Fibroblast of villous mesenchyme (primary cell): ENCODE data around the gene LONRF2. TPM values are rescaled to one million over a fixed set of nuclear protein-coding genes. Genes with fewer than 3 reads are reported as not detected.

Experiments used
- DNase-seq: peaks from one replicate; pipeline ENCODE4 v3.0.0-alpha.2; 2010; ENCODE audit warnings: low read depth
- H3K4me3 ChIP-seq: 2 replicates; pipeline ENCODE4 v1.5.1; 2011; ENCODE audit warnings: low read depth, mild to moderate bottlenecking, low read length
- total RNA-seq: library from RNA; depleted of rRNA; stranded (reverse); fragments of >200 nt; gene quantifications from 2 replicates; pipeline ENCODE4 v1.2.3, GENCODE V29; 2012
- TF ChIP-seq, protein P1 (sequence below): IDR thresholded peaks from 2 replicates; pipeline ENCODE4 v1.5.1; 2012; ENCODE audit warnings: low read depth, mild to moderate bottlenecking, low read length; ENCODE audit not compliant: insufficient read depth

The LONRF2 gene
- total RNA-seq, 1 donor, result 1.3 TPM

GRCh38 chr2:100276716-100277115 lies 45.6 kb downstream of the LONRF2 start:
- no peak overlapping the region for H3K4me3 ChIP-seq
- TF ChIP-seq, protein P1, sequence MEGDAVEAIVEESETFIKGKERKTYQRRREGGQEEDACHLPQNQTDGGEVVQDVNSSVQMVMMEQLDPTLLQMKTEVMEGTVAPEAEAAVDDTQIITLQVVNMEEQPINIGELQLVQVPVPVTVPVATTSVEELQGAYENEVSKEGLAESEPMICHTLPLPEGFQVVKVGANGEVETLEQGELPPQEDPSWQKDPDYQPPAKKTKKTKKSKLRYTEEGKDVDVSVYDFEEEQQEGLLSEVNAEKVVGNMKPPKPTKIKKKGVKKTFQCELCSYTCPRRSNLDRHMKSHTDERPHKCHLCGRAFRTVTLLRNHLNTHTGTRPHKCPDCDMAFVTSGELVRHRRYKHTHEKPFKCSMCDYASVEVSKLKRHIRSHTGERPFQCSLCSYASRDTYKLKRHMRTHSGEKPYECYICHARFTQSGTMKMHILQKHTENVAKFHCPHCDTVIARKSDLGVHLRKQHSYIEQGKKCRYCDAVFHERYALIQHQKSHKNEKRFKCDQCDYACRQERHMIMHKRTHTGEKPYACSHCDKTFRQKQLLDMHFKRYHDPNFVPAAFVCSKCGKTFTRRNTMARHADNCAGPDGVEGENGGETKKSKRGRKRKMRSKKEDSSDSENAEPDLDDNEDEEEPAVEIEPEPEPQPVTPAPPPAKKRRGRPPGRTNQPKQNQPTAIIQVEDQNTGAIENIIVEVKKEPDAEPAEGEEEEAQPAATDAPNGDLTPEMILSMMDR, result no peak
- DNase-seq, result no peak

DNA sequence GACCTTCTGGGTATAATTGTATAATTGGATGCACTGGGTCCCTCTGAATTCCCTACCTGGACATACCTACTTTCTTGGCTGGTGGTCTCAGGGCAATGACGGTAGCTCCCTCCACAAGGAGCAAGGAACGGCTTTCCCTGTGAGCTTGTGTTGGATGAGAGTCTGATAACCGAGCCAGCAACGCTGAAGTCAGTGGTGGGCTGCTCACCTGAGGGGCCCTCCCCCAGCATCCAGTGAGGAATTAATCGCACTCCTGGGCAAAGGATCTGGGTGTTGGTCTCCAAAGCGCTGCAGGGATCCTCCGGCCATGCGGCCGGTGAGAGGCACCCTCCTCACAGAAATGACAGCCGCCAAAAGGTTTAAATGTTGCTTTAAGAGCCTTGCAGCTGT lies 47.1 kb downstream of the LONRF2 start:
- DNase-seq, result no peak
- TF ChIP-seq, protein P1, result no peak
- H3K4me3 ChIP-seq, result no peak overlapping the region

- TF ChIP-seq, protein P1, result no peak
- DNase-seq, result no peak
- no peak overlapping the region for H3K4me3 ChIP-seq
Measured at GRCh38 chr2:100274566-100275199, 47.6 kb downstream of the LONRF2 start.

- no peak for DNase-seq
- TF ChIP-seq, protein P1, result no peak
- no peak overlapping the region for H3K4me3 ChIP-seq
Measured at GRCh38 chr2:100274076-100274475, 48.2 kb downstream of the LONRF2 start.

DNA sequence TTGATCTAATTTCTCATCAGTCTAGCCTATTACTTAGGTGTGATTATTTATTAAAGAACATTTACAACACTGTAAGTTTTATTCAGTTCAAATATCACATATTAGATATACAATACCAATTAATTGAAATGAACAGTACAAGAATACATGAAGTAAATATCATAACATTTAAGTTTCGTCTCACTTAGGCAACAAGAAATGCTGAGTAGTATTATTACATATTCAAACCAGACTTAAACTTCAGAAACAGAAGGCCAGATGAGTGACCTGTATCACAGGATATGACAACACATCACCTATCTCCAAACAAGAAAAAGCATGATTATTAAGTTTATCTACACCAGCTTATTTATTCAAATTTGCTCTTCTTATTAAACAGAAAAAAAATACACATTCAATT lies 48.9 kb downstream of the LONRF2 start:
- TF ChIP-seq, protein P1, result no peak
- no peak overlapping the region for H3K4me3 ChIP-seq
- no peak for DNase-seq

- TF ChIP-seq, protein P1, result no peak
- H3K4me3 ChIP-seq, result no peak overlapping the region
- peak; percentile 10 for DNase-seq
Measured at GRCh38 chr2:100272841-100273329, 49.4 kb downstream of the LONRF2 start.

GRCh38 chr2:100271210-100271609 lies 51.1 kb downstream of the LONRF2 start:
- TF ChIP-seq, protein P1, result no peak
- DNase-seq, result no peak
- H3K4me3 ChIP-seq, result no peak overlapping the region
